Naive thymus-derived CD8-positive, alpha-beta T cell (primary cell): ENCODE results near the gene SH2D7. TPM values are rescaled to one million over a fixed set of nuclear protein-coding genes. Genes with fewer than 3 reads are reported as not detected.

Experiments
- ATAC-seq, 2 donors: fragments of 150-1000 bp; cut with Tn5 transposase in 1 of 2; sonication (Bioruptor Pico), chemical (Tn5 transposase) in 1 of 2; 1 replicate in 1 of 2; 2 replicates in 1 of 2; pipeline ENCODE4 v1.10.0; 2021; ENCODE audit warnings: mild to moderate bottlenecking in 2 of 2, moderate library complexity in 2 of 2
- POLR2A ChIA-PET: fragments of 350-600 bp; sonication (Branson Sonifier 250); formaldehyde crosslinking; loops from one replicate; lab custom pipeline; 2021; ENCODE audit warnings: antibody characterized with exemption; lab: Charles Lee
- DNase-seq, 10 donors: peaks; one replicate each; pipeline versions ENCODE4 v3.0.0 to v3.0.0-alpha.2; 2020 to 2022
- H3K27ac Mint-ChIP-seq, 10 donors: one replicate each; pipeline ENCODE4 v1.8.0; 2020 to 2022; ENCODE audit warnings: mild to moderate bottlenecking in 10 of 10, mixed read lengths in 10 of 10, moderate library complexity in 4 of 10, inconsistent platforms in 1 of 10
- H3K27me3 Mint-ChIP-seq, 5 donors: one replicate each; pipeline ENCODE4 v1.8.0; 2021 to 2022; ENCODE audit warnings: mixed read lengths in 5 of 5
- H3K36me3 Mint-ChIP-seq, 3 donors: one replicate each; pipeline ENCODE4 v1.8.0; 2020 to 2022; ENCODE audit warnings: mixed read lengths in 3 of 3, mild to moderate bottlenecking in 2 of 3, inconsistent platforms in 1 of 3
- H3K4me1 Mint-ChIP-seq, 4 donors: one replicate each; pipeline ENCODE4 v1.8.0; 2021 to 2022; ENCODE audit warnings: mixed read lengths in 4 of 4
- H3K4me3 Mint-ChIP-seq, 10 donors: one replicate each; pipeline ENCODE4 v1.8.0; 2020 to 2022; ENCODE audit warnings: mild to moderate bottlenecking in 10 of 10, mixed read lengths in 10 of 10, moderate library complexity in 6 of 10, inconsistent platforms in 1 of 10
- H3K9me3 Mint-ChIP-seq, 9 donors: one replicate each; pipeline ENCODE4 v1.8.0; 2020 to 2022; ENCODE audit warnings: mixed read lengths in 9 of 9, mild to moderate bottlenecking in 3 of 9, inconsistent platforms in 1 of 9, moderate library complexity in 1 of 9
- polyA plus RNA-seq, 3 donors: library from polyadenylated mRNA; unstranded; fragments of 300-500 nt; fragmentation: Illumina TruSeq; gene quantifications; one replicate each; pipeline ENCODE4 v1.2.3, GENCODE V29; 2021
- total RNA-seq, 8 experiments: library from RNA in 2 of 8; stranded (reverse) in 2 of 8; gene quantifications; one replicate each; pipeline ENCODE4 v1.2.3 and lab custom pipeline; 2021 to 2026

The SH2D7 gene
- total and polyA plus RNA-seq, 5 experiments from 2014 or later: 0.19 TPM; not detected in 4

GRCh38 chr15:78061963-78062427 is 30.4 kb upstream of the SH2D7 start:
- H3K36me3 Mint-ChIP-seq: no peaks in the 10 kb centered on the region
- DNase-seq (peak in 4 of 10 donors; percentile 31 to 56 (median 40)), ATAC-seq (peak; percentile 79 to 86)
- H3K9me3 Mint-ChIP-seq: no peaks in the 10 kb centered on the region
- peak overlapping the region in 9 of 10 donors; percentile 82 to 96 (median 94) for H3K27ac Mint-ChIP-seq
- no peaks in the 10 kb centered on the region for H3K27me3 Mint-ChIP-seq
- POLR2A ChIA-PET: interaction anchor here (0.9 to 16.7 kb wide), 5 partner anchors 10 to 28 kb away, joined by 3 to 250 read pairs (median 5); partner anchors contain the start of gene TBC1D2B
- H3K4me3 Mint-ChIP-seq: peak overlapping the region; percentile 68 to 92 (median 80)
- H3K4me1 Mint-ChIP-seq: peaks cover 37 to 49% (median 47%) of the 10 kb centered on the region in 4 donors

GRCh38 chr15:78063217-78063616 is 29.1 kb upstream of the SH2D7 start:
- H3K27ac Mint-ChIP-seq: peak overlapping the region in 5 of 10 donors; percentile 0 to 75 (median 31)
- no peaks in the 10 kb centered on the region for H3K27me3 Mint-ChIP-seq
- H3K9me3 Mint-ChIP-seq: no peaks in the 10 kb centered on the region
- ATAC-seq (no peak), DNase-seq (no peak)
- peaks cover 27 to 51% (median 36%) of the 10 kb centered on the region in 4 donors for H3K4me1 Mint-ChIP-seq
- POLR2A ChIA-PET: interaction anchor here (2.6 to 16.7 kb wide), 2 partner anchors 9 to 13 kb away, joined by 17 to 250 read pairs; partner anchors contain the start of gene TBC1D2B
- H3K4me3 Mint-ChIP-seq: peak overlapping the region in 3 of 10 donors; percentile 5 to 80 (median 19)
- no peaks in the 10 kb centered on the region for H3K36me3 Mint-ChIP-seq

- POLR2A ChIA-PET: interaction anchor here (2.6 kb wide), 1 partner anchor 14 kb away, joined by 17 read pairs; no protein-coding TSS in a partner anchor
- H3K27ac Mint-ChIP-seq: no peak overlapping the region
- no peak overlapping the region for H3K4me3 Mint-ChIP-seq
- no peaks in the 10 kb centered on the region for H3K36me3 Mint-ChIP-seq
- DNase-seq (no peak), ATAC-seq (no peak)
- H3K27me3 Mint-ChIP-seq: no peaks in the 10 kb centered on the region
- no peaks in the 10 kb centered on the region for H3K9me3 Mint-ChIP-seq
- peaks cover 19 to 51% (median 28%) of the 10 kb centered on the region in 4 donors for H3K4me1 Mint-ChIP-seq
Observed at GRCh38 chr15:78063970-78064385, 28.4 kb upstream of the SH2D7 start.

DNA sequence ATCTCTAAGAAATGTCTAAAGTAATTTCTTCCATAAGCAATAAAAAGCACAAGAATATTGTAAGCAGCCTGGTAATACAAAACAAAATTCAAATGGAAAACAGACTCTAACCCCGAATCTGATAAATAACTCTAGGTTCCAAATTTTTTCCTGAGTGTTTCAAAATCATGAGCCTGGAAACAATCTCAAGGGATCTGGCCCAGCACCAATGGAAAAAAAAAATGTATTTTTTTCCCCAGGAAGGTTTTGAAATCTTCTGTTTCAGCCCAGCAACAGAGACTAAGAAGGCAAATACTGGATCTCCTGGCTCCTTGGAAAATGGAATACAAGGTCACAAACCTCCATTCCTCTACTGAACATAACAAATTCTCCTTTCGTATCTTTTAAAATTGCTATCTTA is 27.8 kb upstream of the SH2D7 start:
- Mint-ChIP-seq H3K9me3 (no peaks in the 10 kb centered on the region), H3K4me1 (peaks cover 13 to 51% (median 22%) of the 10 kb centered on the region in 4 donors), H3K27me3 (no peaks in the 10 kb centered on the region), H3K4me3 (no peak overlapping the region), H3K27ac (no peak overlapping the region), H3K36me3 (no peaks in the 10 kb centered on the region)
- DNase-seq: no peak
- POLR2A ChIA-PET: no interaction called here
- ATAC-seq: no peak

GRCh38 chr15:78065284-78065872 is 27.0 kb upstream of the SH2D7 start:
- no peaks in the 10 kb centered on the region for H3K36me3 Mint-ChIP-seq
- ATAC-seq (peak; percentile 15 to 17), DNase-seq (no peak)
- POLR2A ChIA-PET: interaction anchor here (1.0 to 15.4 kb wide), 2 partner anchors 10 to 31 kb away, joined by 3 to 250 read pairs; no protein-coding TSS in a partner anchor
- H3K4me3 Mint-ChIP-seq: no peak overlapping the region
- no peak overlapping the region for H3K27ac Mint-ChIP-seq
- H3K27me3 Mint-ChIP-seq: no peaks in the 10 kb centered on the region
- H3K4me1 Mint-ChIP-seq: peaks cover 7 to 55% (median 14%) of the 10 kb centered on the region in 4 donors
- no peaks in the 10 kb centered on the region for H3K9me3 Mint-ChIP-seq

- no peaks in the 10 kb centered on the region for H3K36me3 Mint-ChIP-seq
- no peaks in the 10 kb centered on the region for H3K9me3 Mint-ChIP-seq
- H3K27ac Mint-ChIP-seq: peak overlapping the region in 2 of 10 donors; percentile 9 to 97
- POLR2A ChIA-PET: interaction anchor here (1.0 to 15.4 kb wide), 4 partner anchors 10 to 31 kb away, joined by 3 to 250 read pairs (median 31); partner anchors contain the start of gene TBC1D2B
- peaks cover 8 to 55% (median 12%) of the 10 kb centered on the region in 4 donors for H3K4me1 Mint-ChIP-seq
- ATAC-seq (no peak), DNase-seq (no peak)
- H3K4me3 Mint-ChIP-seq: peak overlapping the region in 4 of 10 donors; percentile 2 to 82 (median 42)
- no peaks in the 10 kb centered on the region for H3K27me3 Mint-ChIP-seq
Observed at GRCh38 chr15:78065973-78066946, 26.1 kb upstream of the SH2D7 start.

DNA sequence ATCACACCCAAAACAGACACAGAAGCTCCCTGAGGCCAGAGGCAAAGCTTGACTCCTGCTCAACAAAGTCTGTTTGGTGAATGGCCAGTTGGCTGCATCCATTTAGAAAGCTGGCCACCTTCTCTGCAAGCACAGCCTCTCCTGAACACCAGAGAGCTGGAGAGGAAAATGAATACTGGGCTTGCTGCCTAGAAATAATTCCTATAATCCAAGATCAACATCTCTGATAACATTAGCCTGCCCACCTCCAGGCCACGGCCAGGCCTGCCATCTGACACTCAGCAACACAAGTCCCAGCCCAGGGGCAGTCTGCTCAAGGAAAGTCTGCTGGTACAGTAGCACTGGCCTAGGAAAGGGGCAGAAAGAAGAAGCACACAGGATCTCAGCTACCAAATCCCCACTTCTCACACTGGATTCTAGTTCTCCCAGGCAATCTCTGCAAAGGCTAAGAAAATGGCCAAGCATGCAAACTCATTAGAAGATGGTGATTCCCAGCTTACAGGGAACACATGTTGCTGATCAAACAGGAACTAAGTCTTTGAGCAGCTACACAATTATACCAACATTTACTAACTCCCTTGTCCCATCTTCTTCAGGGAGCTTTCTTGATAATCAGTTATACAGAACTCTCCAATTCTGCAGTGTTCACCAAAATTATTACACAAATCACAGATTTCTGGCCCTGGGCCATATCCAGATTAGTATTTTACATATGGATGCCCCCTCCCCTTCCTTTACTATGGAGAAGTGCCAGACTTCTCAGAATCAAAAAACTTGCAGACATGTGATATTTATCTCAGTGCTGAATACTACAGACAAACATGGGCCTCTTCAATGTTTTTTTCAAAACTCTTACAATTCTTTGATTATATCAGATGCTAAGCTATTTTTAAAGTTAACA is 24.8 kb upstream of the SH2D7 start:
- Mint-ChIP-seq H3K36me3 (peaks cover 0 to 2% (median 0%) of the 10 kb centered on the region in 3 donors), H3K4me3 (peak overlapping the region in 6 of 10 donors; percentile 36 to 90 (median 84)), H3K27me3 (no peaks in the 10 kb centered on the region), H3K27ac (peak overlapping the region in 2 of 10 donors; percentile 91 to 97), H3K4me1 (peaks cover 14 to 50% (median 16%) of the 10 kb centered on the region in 4 donors), H3K9me3 (no peaks in the 10 kb centered on the region)
- DNase-seq (no peak), ATAC-seq (peak in 1 of 2 donors; percentile 6)
- POLR2A ChIA-PET: interaction anchor here (1.0 to 15.4 kb wide), 6 partner anchors 8 to 52 kb away, joined by 3 to 250 read pairs (median 8); partner anchors contain the start of gene TBC1D2B

GRCh38 chr15:78069052-78069414 is 23.3 kb upstream of the SH2D7 start:
- Mint-ChIP-seq H3K4me1 (peaks cover 27 to 50% (median 29%) of the 10 kb centered on the region in 4 donors), H3K27me3 (no peaks in the 10 kb centered on the region), H3K4me3 (peak overlapping the region in 7 of 10 donors; percentile 69 to 90 (median 83)), H3K9me3 (no peaks in the 10 kb centered on the region), H3K36me3 (peaks cover 0 to 2% (median 0%) of the 10 kb centered on the region in 3 donors), H3K27ac (peak overlapping the region in 2 of 10 donors; percentile 91 to 97)
- peak; percentile 30 to 37 for ATAC-seq
- no peak for DNase-seq
- POLR2A ChIA-PET: interaction anchor here (1.0 to 15.4 kb wide), 7 partner anchors 14 to 196 kb away, joined by 3 to 250 read pairs (median 5); partner anchors contain the start of gene DNAJA4

DNA sequence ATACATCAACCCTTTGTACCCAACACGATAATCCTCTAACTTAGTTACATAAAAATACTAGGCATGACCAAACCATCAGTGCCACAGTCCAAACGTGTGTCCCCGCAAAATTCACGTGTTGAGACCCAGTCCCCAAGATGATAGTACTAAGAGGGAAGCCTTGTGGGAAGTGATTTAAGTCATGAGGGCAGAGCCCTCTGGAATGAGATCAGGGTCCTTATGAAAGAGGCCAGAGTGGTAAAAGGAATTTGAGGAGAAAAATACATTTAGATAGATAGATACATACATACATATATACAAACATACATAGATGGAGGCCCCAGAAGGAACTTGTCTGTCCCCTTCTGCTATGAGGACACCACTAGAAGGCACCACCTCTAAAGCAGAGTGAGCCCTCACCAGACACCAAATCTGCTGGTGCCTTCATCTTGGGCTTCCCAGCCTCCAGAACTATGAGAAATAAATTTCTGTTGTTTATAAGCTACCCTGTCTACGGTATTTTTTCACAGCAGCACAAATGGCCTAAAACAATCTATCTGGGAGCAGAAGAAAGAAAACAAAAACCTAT is 22.8 kb upstream of the SH2D7 start:
- Mint-ChIP-seq H3K27ac (peak overlapping the region in 2 of 10 donors; percentile 91 to 97), H3K27me3 (no peaks in the 10 kb centered on the region), H3K4me3 (peak overlapping the region in 7 of 10 donors; percentile 69 to 90 (median 83)), H3K9me3 (no peaks in the 10 kb centered on the region), H3K4me1 (peaks cover 33 to 52% (median 34%) of the 10 kb centered on the region in 4 donors), H3K36me3 (peaks cover 0 to 2% (median 0%) of the 10 kb centered on the region in 3 donors)
- POLR2A ChIA-PET: interaction anchor here (0.9 to 15.4 kb wide), 7 partner anchors 14 to 195 kb away, joined by 3 to 250 read pairs (median 5); partner anchors contain the start of genes DNAJA4 and IDH3A
- ATAC-seq (no peak), DNase-seq (no peak)

DNA sequence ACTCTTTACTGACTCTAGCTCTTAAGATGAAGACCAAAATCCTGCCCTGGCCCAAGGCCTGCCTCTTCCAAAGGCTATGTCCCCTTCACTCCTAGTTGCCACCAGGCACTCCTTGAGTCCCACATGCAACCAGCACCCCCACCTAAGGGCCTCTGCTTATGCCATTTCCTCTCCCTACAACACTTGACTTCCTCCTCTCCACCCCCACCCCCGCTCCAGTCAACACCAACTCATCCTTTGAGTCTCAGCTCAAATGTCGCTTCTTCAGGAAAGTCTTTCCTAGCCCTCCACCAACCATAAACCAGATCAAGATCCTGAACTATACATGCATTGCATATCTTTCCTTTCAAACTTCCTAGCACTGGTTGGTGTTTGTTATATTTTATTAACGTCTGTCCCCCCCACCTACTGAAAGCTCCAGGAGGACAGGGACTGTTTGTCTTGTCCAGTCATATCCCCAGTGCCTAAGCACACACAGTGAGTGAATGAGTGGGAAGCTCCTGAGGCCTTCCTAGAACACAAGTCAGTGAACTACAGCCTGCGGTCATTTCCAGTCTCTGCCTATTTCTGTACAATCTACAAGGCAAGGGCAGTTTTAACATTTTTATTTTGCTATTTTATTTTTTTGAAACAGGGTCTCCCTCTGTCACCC is 22.2 kb upstream of the SH2D7 start:
- peak overlapping the region in 2 of 10 donors; percentile 91 to 97 for H3K27ac Mint-ChIP-seq

More for the DNA sequence above, 22.2 kb upstream of the SH2D7 start:
- Mint-ChIP-seq H3K4me3 (peak overlapping the region in 7 of 10 donors; percentile 69 to 90 (median 83)), H3K4me1 (peaks cover 36 to 56% (median 38%) of the 10 kb centered on the region in 4 donors), H3K27me3 (no peaks in the 10 kb centered on the region), H3K36me3 (peaks cover 0 to 2% (median 0%) of the 10 kb centered on the region in 3 donors), H3K9me3 (no peaks in the 10 kb centered on the region)
- peak; percentile 42 to 43 for ATAC-seq
- POLR2A ChIA-PET: interaction anchor here (0.6 to 15.4 kb wide), 7 partner anchors 15 to 79 kb away, joined by 3 to 250 read pairs (median 5); partner anchors contain the start of gene IDH3A
- DNase-seq: peak in 1 of 10 donors; percentile 67
